ENCODE data around the gene SYT6. TPM values are rescaled to one million over a fixed set of nuclear protein-coding genes. Genes with fewer than 3 reads are reported as not detected.

Gene SYT6
- total RNA-seq, 1 experiment from 2014 or later, result not detected

- CTCF ChIA-PET, result no interaction called here
- peaks cover 28% of the 10 kb centered on the region; the same call in 1 of the 2 replicates for H3K27me3 ChIP-seq (ENCODE audit: insufficient read depth, low read length)
- intact Hi-C loops (cut with micrococcal nuclease), result no loop called here
- H2AFZ ChIP-seq (ENCODE audit: low read depth, low read length, poor library complexity, severe bottlenecking), result no peak overlapping the region
- POLR2A ChIA-PET, result no interaction called here
- no peak for ATAC-seq
- H3K9me2 ChIP-seq (ENCODE audit: insufficient read depth), result no peaks in the 10 kb centered on the region
- H3K27ac ChIP-seq (ENCODE audit: low read depth, low read length), result no peak overlapping the region
- no peaks in the 10 kb centered on the region for H3K4me1 ChIP-seq (ENCODE audit: control insufficient read depth in 1 of 2, insufficient read depth in 2 of 2, low read length in 2 of 2)
- no peaks in the 10 kb centered on the region for H4K20me1 ChIP-seq (ENCODE audit: insufficient read depth)
- no peak overlapping the region for H3K4me2 ChIP-seq (ENCODE audit: low read length)
- BruUV-seq (replicated peaks), result no TSS peak
- no peaks in the 10 kb centered on the region for H3K36me3 ChIP-seq (ENCODE audit: control insufficient read depth in 1 of 2, insufficient read depth in 2 of 2, low read length in 2 of 2)
- H3K79me2 ChIP-seq (ENCODE audit: insufficient read depth, low read length), result no peaks in the 10 kb centered on the region
- RAD21 ChIA-PET (ENCODE audit: low non-redundant PET in 1 of 2, low total read pairs in 2 of 2, uncharacterized antibody in 2 of 2, unreplicated experiment in 2 of 2), result no interaction called here
- TF ChIP-seq FOSL1 (IDR thresholded peaks at IDR 0.05; ENCODE audit: low read depth) (no peak), ZFX (IDR thresholded peaks at IDR 0.05) (no peak), SRF (IDR thresholded peaks at IDR 0.05; ENCODE audit: low read depth) (no peak), SP1 (IDR thresholded peaks at IDR 0.05; ENCODE audit: low read depth) (no peak), ZNF274 (IDR thresholded peaks at IDR 0.05; ENCODE audit: low read depth, low read length) (no peak), ZBTB33 (IDR thresholded peaks at IDR 0.05; ENCODE audit: extremely low read depth, insufficient replicate concordance, low read length) (no peak), EZH2 (IDR thresholded peaks at IDR 0.05) (no peak), JUND (IDR thresholded peaks at IDR 0.05) (no peak), MAX (IDR thresholded peaks at IDR 0.05) (no peak), EZH2phosphoT487 (IDR thresholded peaks at IDR 0.05; ENCODE audit: borderline replicate concordance) (no peak), REST (IDR thresholded peaks at IDR 0.05; ENCODE audit: low read depth) (no peak), RAD21 (IDR thresholded peaks at IDR 0.05; ENCODE audit: low read depth) (no peak), CEBPB (IDR thresholded peaks at IDR 0.05; ENCODE audit: low read depth) (no peak), TCF7L2 (IDR thresholded peaks at IDR 0.05; ENCODE audit: borderline replicate concordance, extremely low read depth, insufficient read depth, insufficient read length) (no peak)
- H3K4me3 ChIP-seq (replicated peaks in 1 of 2; ENCODE audit: low read depth in 1 of 2, low read length in 2 of 2), result no peak overlapping the region
- no peak overlapping the region for H3K9ac ChIP-seq (ENCODE audit: low read length)
- no peaks in the 10 kb centered on the region for H3K9me3 ChIP-seq (ENCODE audit: control insufficient read depth in 1 of 2, insufficient read depth in 1 of 2, low read depth in 1 of 2, low read length in 2 of 2)
- DNase-seq (ENCODE audit: low read depth, low spot score), result no peak
Observed at GRCh38 chr1:114178936-114179335, 25.3 kb upstream of the SYT6 start.
